K562 (cell line): ENCODE results near the gene CPN2. TPM values are rescaled to one million over a fixed set of nuclear protein-coding genes. Genes with fewer than 3 reads are reported as not detected.
A peak's percentile ranks its signal among the peaks of the same experiment; 100 is the strongest.

Experiments
- EGR1 ChIP-seq: fragments of 450-650 bp; conservative IDR thresholded peaks from 2 replicates; pipeline ENCODE4 v1.6.1; 2017; ENCODE audit warnings: mild to moderate bottlenecking
- FOSL1 ChIP-seq: fragments of 200-800 bp; sonication (Bioruptor generic); conservative IDR thresholded peaks from 2 replicates; pipeline ENCODE4 v1.6.1; 2016; ENCODE audit warnings: missing genetic modification characterization, missing compliant biosample characterization
- HDGF ChIP-seq: fragments of 450-650 bp; IDR thresholded peaks from 2 replicates; pipeline ENCODE4 v1.6.1; 2016
- HMGN3 ChIP-seq: IDR thresholded peaks from 2 replicates; pipeline ENCODE4 v1.6.1; 2011; ENCODE audit warnings: borderline replicate concordance, low read depth, mild to moderate bottlenecking, mixed read lengths, low read length; ENCODE audit not compliant: insufficient read length; ENCODE audit errors: extremely low read depth
- HMGXB4 ChIP-seq: sonication (generic); formaldehyde crosslinking; IDR thresholded peaks from 2 replicates; pipeline ENCODE4 v1.8.1; 2023; ENCODE audit warnings: mild to moderate bottlenecking, missing genetic modification reagents
- RBM22 ChIP-seq: fragments of 200-400 bp; formaldehyde crosslinking; IDR thresholded peaks from 2 replicates; pipeline ENCODE4 v1.6.1; 2018; ENCODE audit warnings: low read length, low read depth; ENCODE audit not compliant: poor library complexity, severe bottlenecking
- REST ChIP-seq, 2 experiments: fragments of 450-650 bp; formaldehyde crosslinking in 1 of 2; IDR thresholded peaks; 2 replicates each; pipeline versions ENCODE4 v1.4.0 to v1.6.1; 2014 to 2020; ENCODE audit warnings: mild to moderate bottlenecking in 2 of 2, borderline replicate concordance in 1 of 2, low read depth in 1 of 2
- SMARCA5 ChIP-seq: fragments of 450-650 bp; IDR thresholded peaks from 2 replicates; pipeline ENCODE4 v1.6.1; 2016
- TAF7 ChIP-seq: fragments of 450-650 bp; IDR thresholded peaks from 2 replicates; pipeline ENCODE4 v1.6.1; 2016; ENCODE audit warnings: missing genetic modification characterization, missing compliant biosample characterization
- polyA plus RNA-seq, 8 experiments: library from polyadenylated mRNA; depleted of rRNA in 4 of 8; stranded (reverse) in 5 of 8; unstranded in 3 of 8; fragments of >200 nt; fragmentation: Nextera tagmentation in 2 of 8; fragmentation: Illumina TruSeq in 1 of 8; extraction: Ambion mirVana in 2 of 8; extraction: Trizol in 1 of 8; gene quantifications; 2 replicates each; pipeline versions ENCODE4 v1.2.1 to v1.2.3, GENCODE V29; 2011 to 2014; ENCODE audit warnings: inconsistent platforms in 1 of 8, missing spikeins in 1 of 8
- total RNA-seq, 7 experiments: library from RNA; depleted of rRNA in 6 of 7; stranded (reverse); fragments of >200 nt in 6 of 7; fragmentation: Illumina TruSeq in 2 of 7; extraction: Trizol in 2 of 7; gene quantifications; 2 replicates each; pipeline versions ENCODE4 v1.2.1 to v1.2.3, GENCODE V29; 2011 to 2021; ENCODE audit warnings: low replicate concordance in 1 of 7
- TF ChIP-seq, protein P1 (sequence below): fragments of 450-650 bp; formaldehyde crosslinking; IDR thresholded peaks from 2 replicates; pipeline ENCODE4 v1.4.0; 2022; ENCODE audit warnings: mild to moderate bottlenecking, moderate library complexity
- TF ChIP-seq, protein P2 (sequence below): fragments of 450-650 bp; IDR thresholded peaks from 2 replicates; pipeline ENCODE4 v1.6.1; 2016
- TF ChIP-seq, protein P3 (sequence below): sonication (generic); formaldehyde crosslinking; IDR thresholded peaks from 2 replicates; pipeline ENCODE4 v1.8.0; 2022; ENCODE audit warnings: mild to moderate bottlenecking, missing genetic modification reagents

Gene CPN2
- total and polyA plus RNA-seq, 9 of the 15 experiments (the other 6 are each of a cell fraction or from before 2014, with no cell fraction given), result not detected

DNA sequence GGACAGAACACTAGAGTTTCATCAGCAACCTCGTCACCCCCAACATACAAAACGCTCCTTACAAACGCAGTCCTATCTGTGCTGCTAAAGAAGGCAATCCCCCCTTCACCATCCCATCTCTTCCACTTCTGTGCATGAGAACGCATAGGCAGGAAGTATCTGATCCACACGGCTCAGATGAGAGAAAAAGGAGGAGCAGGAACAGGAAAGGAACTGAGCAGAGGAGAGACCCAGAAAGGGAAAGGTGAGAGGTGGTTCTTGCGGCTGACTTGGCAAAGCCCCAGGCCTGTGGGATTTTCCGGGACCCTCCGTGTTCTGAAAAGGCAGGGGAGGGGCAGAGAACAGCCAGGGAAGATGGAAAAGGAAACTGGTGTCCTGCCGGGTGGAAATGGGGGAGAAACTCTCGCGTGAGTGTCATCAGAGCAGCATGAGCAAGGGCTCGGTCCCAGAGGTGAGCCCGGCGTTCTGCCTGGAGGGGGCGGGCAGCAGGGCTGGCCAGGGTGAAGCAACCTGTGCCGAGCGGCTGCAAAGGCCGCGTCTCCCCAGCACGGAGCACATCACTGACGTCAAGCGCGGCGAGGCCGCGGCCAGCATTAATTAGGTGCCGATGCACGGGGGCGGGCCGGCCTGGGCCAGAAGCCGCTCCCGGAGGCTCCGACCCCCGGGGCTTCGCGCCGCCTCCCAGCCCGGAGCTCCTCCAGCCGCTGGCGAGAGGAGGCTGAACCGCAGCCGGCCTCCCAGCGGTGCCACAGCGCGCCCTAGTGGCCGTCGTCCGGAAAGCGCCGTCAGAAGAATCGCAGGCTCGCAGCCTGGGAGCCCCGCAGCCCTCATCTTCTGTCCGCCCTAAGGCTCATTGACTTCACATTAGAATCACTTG, 35.8 kb downstream of the CPN2 start (continued):
- TF ChIP-seq, protein P1, sequence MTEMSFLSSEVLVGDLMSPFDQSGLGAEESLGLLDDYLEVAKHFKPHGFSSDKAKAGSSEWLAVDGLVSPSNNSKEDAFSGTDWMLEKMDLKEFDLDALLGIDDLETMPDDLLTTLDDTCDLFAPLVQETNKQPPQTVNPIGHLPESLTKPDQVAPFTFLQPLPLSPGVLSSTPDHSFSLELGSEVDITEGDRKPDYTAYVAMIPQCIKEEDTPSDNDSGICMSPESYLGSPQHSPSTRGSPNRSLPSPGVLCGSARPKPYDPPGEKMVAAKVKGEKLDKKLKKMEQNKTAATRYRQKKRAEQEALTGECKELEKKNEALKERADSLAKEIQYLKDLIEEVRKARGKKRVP (CRISPR knock-in tag), result no peak
- TF ChIP-seq FOSL1 (tag) (peak; percentile 48), TAF7 (tag) (no peak), HDGF (no peak), RBM22 (no peak), HMGN3 (peak; percentile 54), EGR1 (peak; percentile 77), REST (IDR thresholded peaks at IDR 0.05; ENCODE audit: borderline replicate concordance) (peak; percentile 92), REST (CRISPR knock-in tag; IDR thresholded peaks at IDR 0.05; ENCODE audit: low read depth) (no peak), HMGXB4 (0 out of 2 replicates have a peak, but pooled peaks have one; percentile 74), SMARCA5 (peak; percentile 59; the same call in 1 of the 2 replicates)
- TF ChIP-seq, protein P2, sequence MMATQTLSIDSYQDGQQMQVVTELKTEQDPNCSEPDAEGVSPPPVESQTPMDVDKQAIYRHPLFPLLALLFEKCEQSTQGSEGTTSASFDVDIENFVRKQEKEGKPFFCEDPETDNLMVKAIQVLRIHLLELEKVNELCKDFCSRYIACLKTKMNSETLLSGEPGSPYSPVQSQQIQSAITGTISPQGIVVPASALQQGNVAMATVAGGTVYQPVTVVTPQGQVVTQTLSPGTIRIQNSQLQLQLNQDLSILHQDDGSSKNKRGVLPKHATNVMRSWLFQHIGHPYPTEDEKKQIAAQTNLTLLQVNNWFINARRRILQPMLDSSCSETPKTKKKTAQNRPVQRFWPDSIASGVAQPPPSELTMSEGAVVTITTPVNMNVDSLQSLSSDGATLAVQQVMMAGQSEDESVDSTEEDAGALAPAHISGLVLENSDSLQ, result no peak
- TF ChIP-seq, protein P3, sequence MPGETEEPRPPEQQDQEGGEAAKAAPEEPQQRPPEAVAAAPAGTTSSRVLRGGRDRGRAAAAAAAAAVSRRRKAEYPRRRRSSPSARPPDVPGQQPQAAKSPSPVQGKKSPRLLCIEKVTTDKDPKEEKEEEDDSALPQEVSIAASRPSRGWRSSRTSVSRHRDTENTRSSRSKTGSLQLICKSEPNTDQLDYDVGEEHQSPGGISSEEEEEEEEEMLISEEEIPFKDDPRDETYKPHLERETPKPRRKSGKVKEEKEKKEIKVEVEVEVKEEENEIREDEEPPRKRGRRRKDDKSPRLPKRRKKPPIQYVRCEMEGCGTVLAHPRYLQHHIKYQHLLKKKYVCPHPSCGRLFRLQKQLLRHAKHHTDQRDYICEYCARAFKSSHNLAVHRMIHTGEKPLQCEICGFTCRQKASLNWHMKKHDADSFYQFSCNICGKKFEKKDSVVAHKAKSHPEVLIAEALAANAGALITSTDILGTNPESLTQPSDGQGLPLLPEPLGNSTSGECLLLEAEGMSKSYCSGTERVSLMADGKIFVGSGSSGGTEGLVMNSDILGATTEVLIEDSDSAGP (CRISPR knock-in tag), result 0 out of 2 replicates have a peak, but pooled peaks have one; percentile 37
